ENCODE measurements around the gene ANO1. TPM values are rescaled to one million over a fixed set of nuclear protein-coding genes. Genes with fewer than 3 reads are reported as not detected.

Gene ANO1
- total RNA-seq, 1 donor: 0.36 TPM

GRCh38 chr11:70156291-70157037 is 78.3 kb downstream of the ANO1 start:
- no peak for DNase-seq (ENCODE audit: low read depth)
- TF ChIP-seq, protein P1, sequence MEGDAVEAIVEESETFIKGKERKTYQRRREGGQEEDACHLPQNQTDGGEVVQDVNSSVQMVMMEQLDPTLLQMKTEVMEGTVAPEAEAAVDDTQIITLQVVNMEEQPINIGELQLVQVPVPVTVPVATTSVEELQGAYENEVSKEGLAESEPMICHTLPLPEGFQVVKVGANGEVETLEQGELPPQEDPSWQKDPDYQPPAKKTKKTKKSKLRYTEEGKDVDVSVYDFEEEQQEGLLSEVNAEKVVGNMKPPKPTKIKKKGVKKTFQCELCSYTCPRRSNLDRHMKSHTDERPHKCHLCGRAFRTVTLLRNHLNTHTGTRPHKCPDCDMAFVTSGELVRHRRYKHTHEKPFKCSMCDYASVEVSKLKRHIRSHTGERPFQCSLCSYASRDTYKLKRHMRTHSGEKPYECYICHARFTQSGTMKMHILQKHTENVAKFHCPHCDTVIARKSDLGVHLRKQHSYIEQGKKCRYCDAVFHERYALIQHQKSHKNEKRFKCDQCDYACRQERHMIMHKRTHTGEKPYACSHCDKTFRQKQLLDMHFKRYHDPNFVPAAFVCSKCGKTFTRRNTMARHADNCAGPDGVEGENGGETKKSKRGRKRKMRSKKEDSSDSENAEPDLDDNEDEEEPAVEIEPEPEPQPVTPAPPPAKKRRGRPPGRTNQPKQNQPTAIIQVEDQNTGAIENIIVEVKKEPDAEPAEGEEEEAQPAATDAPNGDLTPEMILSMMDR (IDR thresholded peaks at IDR 0.05; ENCODE audit: insufficient read depth, low read length): no peak
- H3K4me3 ChIP-seq (ENCODE audit: low read depth, low read length): no peak overlapping the region

- H3K4me3 ChIP-seq (ENCODE audit: low read depth, low read length): no peak overlapping the region
- DNase-seq (ENCODE audit: low read depth): peak; percentile 6
- TF ChIP-seq, protein P1 (IDR thresholded peaks at IDR 0.05; ENCODE audit: insufficient read depth, low read length): peak; percentile 34
Measured at GRCh38 chr11:70158201-70158600, 80.1 kb downstream of the ANO1 start.

DNA sequence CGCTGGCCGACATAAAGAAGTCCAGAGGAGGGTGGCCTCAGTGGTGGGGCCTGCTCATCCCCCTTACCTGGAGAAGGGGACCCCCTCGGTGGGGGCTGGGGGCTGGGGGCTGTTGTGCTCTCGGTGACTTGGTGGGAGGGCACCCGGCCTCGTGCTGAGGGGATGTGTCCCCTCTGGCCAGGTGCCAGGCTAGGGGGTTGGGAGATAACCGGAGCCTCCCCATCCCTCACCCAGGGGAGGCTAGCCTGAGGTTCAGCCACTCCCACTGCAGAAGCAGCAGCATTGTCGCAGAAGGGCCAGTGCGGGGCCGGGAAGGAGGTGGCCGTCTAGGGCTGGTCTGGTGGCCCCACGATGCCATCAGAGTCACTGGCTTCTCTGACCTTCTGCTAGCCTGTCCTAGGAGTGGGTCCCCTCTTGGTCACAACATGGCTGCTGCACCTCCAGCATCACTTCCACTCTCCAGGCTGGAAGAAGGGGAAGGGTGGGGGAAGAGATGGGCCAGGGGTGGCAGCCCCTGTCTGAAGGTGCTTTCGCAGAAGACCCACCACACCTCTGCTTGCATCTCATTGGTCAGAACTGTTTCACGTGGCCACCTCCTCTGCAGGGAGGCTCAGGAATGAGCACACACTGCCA is 80.8 kb downstream of the ANO1 start:
- H3K4me3 ChIP-seq (ENCODE audit: low read depth, low read length): no peak overlapping the region
- TF ChIP-seq, protein P1 (IDR thresholded peaks at IDR 0.05; ENCODE audit: insufficient read depth, low read length): no peak
- no peak for DNase-seq (ENCODE audit: low read depth)

- no peak overlapping the region for H3K4me3 ChIP-seq (ENCODE audit: low read depth, low read length)
- TF ChIP-seq, protein P1 (IDR thresholded peaks at IDR 0.05; ENCODE audit: insufficient read depth, low read length): no peak
- peak; percentile 39 for DNase-seq (ENCODE audit: low read depth)
Measured at GRCh38 chr11:70159627-70160570, 81.8 kb downstream of the ANO1 start.

GRCh38 chr11:70161043-70161625 is 83.0 kb downstream of the ANO1 start:
- TF ChIP-seq, protein P1 (IDR thresholded peaks at IDR 0.05; ENCODE audit: insufficient read depth, low read length): no peak
- no peak for DNase-seq (ENCODE audit: low read depth)
- no peak overlapping the region for H3K4me3 ChIP-seq (ENCODE audit: low read depth, low read length)

DNA sequence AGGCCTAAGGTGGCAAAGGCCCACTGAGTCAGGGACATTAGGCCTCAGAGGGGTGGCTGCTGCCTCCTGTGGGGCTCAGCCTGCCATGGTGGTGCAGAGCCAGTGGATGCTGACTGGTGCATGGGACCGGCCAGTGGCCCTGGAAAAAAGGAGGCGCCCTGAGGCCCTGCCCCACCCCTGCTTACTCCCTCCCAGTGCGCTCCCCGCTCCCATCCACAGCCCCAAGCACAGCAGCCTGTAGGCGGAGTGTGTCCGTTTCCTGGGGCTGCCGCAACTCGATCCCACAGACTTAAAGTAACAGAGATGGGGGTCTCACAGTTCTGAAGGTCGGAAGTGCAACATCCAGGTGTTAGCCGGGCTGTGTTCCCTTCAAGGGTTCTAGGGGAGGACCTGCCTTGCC is 86.6 kb downstream of the ANO1 start:
- TF ChIP-seq, protein P1 (IDR thresholded peaks at IDR 0.05; ENCODE audit: insufficient read depth, low read length): no peak
- H3K4me3 ChIP-seq (ENCODE audit: low read depth, low read length): no peak overlapping the region
- DNase-seq (ENCODE audit: low read depth): no peak

Data from fibroblast of the aortic adventitia (primary cell).